HG03139 (cell line): ENCODE data around the gene MAGI2.
"Not testable (repeated sequence)": the region's sequence is repeated elsewhere in the genome, so short reads cannot be mapped to it uniquely, and the experiment has no call there.

Experiments used
- ATAC-seq: cut with Tn5 transposase; IDR thresholded peaks from one replicate; pipeline ENCODE4 v1.9.1; 2021; ENCODE audit not compliant: unreplicated experiment

The MAGI2 gene

GRCh38 chr7:78326189-78326588, 1127.3 kb downstream of the MAGI2 start:
- ATAC-seq, result no peak

- ATAC-seq, result no peak
These were observed 1130.3 kb downstream of the MAGI2 start for GRCh38 chr7:78323118-78323517.

DNA sequence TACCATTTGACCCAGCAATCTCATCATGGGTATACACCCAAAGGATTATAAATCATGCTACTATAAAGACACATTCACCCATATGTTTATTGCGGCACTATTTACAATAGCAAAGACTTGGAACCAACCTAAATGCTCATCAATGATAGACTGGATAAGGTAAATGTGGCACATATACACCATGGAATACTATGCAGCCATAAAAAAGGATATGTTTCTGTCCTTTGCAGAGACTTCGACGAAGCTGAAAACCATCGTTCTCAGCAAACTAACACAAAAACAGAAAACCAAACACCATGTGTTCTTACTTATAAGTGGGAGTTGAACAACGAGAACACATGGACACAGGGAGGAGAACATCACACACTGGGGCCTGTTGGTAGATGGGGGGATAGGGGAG, 1131.2 kb downstream of the MAGI2 start:
- ATAC-seq, result not testable (repeated sequence)

DNA sequence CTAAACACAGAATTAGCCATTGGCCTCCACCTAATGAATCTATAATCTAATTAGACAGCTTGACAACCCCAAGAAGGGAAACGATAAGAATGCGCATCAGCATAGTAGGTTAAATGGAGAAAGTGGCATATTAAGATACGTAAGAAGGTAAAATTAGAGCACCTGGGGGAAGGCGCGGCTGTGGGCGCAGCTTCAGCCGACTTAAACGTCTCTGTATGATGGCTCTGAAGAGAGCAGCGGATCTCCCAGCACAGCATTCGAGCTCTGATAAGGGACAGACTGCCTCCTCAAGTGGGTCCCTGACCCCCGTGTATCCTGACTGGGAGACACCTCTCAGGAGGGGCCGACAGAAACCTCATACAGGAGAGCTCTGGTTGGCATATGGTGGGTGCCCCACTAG, 1136.1 kb downstream of the MAGI2 start:
- no peak for ATAC-seq

DNA sequence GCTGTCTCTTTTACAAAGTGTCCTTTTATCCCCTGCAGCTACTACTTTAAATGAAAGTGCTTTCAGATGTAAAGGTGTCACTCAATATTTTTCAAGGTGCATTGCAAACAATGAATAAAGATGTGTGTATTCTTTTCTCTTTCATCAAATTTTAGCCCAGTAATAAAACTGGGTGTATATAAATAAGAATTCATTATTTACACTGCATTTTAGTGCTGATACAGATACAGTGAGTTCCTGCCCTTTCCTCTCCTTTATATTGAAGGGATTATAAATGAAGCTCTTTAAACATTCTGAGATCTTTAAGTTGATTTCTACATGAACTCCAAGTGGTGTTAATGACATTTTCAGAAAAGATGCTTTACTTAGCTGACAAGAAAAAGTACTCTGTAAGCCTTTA, 1137.4 kb downstream of the MAGI2 start:
- ATAC-seq, result no peak

DNA sequence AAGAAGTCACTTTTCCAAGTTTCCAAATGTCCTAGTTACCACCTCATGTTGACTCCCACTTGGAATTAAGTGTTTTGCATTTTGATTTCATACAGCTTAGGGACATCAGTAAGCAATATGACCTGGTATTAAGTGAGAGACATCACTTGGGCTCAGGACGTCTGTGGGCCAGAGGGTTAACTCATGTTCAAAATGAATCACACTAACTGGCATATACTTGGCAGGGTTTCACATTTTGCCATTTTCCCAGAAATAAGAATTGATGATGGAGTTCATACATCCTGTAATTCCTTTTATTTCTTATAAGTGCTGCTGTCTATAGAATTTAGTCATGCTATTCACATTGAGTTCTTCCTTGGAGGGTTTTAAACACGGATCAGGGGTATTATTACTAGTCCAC, 1138.3 kb downstream of the MAGI2 start:
- no peak for ATAC-seq

DNA sequence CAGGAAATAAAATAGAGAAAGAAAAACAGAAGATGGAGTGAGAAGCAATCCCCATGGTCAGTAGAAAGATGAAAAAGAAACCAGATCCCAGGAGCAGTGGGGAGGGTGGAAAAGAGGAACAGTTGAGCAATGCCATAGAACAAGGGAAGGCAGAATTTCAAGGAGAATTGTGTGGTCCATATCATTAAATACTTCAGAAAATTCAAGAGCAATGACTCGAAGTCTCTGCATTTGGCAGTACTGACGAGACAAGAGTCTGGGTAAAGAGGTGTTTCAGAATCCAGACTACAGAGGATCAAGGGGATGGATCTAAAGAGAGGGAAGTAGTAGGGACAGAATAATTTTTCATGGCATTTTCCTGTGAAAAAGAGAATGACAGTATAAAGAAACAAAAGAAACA, 1142.3 kb downstream of the MAGI2 start:
- no peak for ATAC-seq

DNA sequence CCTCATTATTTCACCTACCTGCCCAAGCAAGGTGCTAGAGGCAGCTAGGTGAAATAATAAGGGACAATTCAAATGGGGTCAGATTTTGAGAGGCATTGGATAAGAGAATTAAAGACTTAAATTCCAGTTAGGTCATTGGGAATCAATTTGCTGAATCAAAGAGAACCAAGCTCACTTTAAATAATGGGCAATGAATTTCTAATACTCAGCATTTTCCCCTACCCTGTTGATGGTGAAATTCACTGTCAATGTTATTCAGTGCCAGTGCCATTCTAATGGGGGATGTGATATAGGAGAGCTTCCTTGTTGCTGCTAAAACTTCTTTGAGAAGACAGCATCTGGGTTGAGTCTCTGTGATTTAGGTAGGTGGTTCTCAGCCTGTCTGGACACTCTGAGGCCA, 1145.6 kb downstream of the MAGI2 start:
- no peak for ATAC-seq

DNA sequence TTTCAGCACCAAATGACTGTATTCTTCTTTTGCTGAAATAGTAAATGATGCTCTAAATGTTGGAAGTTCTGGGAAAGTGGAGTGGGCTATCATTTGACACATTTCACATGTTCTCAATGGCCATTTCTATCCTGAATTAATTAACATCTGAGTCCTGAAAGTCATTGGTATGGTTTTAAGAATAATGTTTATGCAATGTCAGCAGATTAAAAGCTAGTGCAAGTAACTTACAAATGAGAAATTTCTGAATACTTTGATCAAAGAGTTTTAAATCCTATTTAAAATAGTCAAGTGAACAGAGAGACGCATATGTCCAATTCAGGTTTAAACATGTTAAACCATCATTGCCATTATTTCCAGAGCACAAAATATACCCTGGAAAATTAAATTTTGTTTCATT, 1146.8 kb downstream of the MAGI2 start:
- no peak for ATAC-seq

- ATAC-seq, result no peak
These were observed 1152.1 kb downstream of the MAGI2 start for GRCh38 chr7:78301407-78301806.

DNA sequence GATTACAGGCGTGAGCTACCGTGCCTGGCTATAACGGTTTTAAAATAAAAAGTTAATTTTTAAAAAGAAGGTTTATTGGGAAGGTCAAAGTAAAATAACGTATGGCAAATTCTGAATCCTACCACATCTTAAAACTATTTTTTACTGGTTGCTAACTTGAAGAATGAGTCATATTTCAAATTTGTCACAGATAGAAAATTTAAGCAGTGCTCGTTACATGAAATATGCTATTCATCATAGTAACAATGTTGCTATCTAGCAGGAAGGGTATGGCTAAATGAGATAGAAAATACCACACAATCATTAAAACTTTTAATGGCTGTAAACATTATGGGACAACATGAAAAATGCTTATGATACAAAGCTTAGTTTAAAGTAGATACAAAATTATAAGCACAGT, 1154.4 kb downstream of the MAGI2 start:
- ATAC-seq, result no peak

- ATAC-seq, result no peak
These were observed 1156.7 kb downstream of the MAGI2 start for GRCh38 chr7:78296644-78297371.

GRCh38 chr7:78296046-78296597, 1157.3 kb downstream of the MAGI2 start:
- no peak for ATAC-seq

DNA sequence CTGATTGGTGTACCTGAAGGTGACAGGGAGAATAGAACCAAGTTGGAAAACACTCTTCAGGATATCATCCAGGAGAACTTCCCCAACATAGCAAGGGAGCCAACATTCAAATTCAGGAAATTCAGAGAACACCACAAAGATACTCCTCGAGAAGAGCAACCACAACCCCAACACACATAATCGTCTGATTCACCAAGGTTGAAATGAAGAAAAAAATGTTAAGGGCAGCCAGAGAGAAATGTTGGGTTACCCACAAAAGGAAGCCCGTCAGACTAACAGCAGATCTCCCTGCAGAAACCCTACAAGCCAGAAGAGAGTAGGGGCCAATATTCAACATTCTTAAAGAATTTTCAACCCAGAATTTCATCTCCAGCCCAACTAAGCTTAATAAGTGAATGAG, 1164.0 kb downstream of the MAGI2 start:
- not testable (repeated sequence) for ATAC-seq

DNA sequence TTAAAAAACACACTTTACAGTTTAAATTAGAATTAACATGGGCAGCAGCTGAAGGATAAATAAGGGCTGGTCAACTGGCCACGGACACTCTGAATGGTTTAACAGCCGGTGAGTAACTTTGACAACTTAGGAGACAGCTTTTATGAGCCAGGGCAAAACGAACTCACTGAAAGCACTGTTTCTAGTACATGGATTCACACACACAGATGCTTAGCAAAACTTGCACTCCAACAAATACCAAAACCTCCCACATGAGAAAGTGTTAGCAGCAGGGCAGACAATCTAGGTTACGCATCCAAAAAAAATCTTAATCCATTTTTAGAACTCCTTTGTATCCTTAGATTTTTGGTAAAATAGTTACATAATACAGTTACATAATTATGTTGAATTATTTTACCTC, 1168.5 kb downstream of the MAGI2 start:
- ATAC-seq, result no peak

- no peak for ATAC-seq
These were observed 1173.2 kb downstream of the MAGI2 start for GRCh38 chr7:78280276-78280675.

DNA sequence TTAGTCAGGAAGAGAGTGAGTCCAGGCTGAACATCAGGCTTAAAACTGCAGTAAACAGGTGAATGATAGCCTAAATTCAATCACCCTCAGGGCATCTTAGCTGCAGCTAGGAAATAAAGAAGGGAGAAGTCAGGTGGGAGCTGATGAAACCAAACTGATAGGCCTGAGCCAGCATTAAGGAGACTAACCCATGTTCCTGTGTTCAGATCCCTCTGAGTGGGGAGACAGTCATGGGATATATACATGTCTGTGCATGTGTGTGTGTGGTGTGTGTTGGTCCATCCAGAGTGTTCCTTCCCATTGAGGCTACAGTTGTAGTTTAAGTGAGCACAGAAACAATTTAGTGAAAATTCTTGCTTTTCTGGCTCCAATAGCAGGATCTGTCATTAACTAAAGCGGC, 1174.0 kb downstream of the MAGI2 start:
- ATAC-seq, result no peak

DNA sequence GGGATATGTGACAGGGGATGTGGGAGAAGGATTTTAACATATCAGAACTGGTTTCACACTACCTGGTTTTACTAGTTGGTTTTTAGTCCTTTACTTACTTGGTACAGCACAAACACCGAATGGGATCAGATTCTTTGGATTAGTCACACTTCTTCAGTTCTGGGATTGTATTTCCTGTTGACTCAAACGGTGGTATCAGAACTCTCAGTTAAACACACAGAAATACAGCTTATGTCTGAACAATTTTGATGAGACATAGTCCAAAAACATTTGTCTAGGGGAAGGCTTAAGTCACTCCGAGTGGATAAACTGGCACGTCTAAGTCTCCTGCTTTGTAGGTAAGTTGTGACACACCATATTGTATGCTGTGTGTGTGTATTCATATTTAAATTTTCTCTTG, 1174.4 kb downstream of the MAGI2 start:
- ATAC-seq, result no peak

GRCh38 chr7:78267141-78267540, 1186.3 kb downstream of the MAGI2 start:
- no peak for ATAC-seq

GRCh38 chr7:78265486-78265885, 1188.0 kb downstream of the MAGI2 start:
- no peak for ATAC-seq

DNA sequence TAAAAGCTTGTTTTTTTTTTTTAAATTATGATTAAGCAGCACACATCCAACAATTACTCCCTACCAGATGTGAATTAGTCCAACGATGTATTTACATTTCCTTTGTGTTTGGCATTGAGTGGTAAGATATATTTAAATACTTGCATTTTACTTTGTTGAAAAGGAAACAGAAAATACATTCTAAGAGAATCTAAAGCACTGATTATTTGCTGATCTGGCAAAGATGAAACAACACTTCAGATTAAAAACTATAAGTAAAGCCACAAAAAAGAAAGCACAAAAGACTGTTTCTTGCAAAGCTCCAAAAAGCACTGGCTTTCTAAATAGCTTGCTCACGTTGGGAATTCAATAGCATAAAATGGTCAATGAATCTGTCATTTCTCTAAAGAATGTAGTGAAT, 1188.4 kb downstream of the MAGI2 start:
- no peak for ATAC-seq

DNA sequence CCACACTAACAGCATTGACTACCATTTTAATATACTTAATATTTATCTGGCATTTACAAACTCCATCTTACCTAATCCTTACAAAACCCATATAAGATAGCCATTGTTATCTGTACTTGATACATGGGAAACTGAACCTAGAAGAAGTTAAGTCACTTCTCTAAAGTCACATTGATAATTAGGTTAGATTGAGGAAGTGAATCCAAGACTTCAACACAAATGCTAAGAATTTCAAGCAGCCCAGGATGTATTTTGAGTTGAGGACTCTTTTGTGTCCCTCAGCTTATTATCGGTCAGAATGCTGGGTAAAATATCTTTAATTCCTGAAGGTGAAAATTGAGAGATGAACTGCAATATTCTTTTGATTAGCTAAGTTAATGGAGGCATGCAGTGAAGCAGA, 1189.4 kb downstream of the MAGI2 start:
- no peak for ATAC-seq

DNA sequence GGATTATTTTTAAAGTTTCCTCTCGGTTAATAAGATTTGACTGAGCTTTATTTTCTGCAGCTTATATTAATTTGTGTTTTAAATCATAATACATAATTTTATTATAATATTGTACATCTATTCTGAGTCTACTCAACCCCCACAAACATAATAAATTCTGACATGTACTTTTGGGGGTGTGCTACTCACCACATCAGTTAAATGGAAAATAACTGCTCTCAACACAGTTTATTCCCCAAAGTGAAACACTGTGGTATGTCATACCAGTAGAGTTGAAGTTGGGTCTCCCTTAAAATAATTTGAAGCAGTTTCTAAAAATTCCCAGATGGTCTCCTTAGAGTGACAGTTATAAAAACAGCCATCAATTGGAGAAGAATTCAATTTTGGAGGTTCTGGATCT, 1191.7 kb downstream of the MAGI2 start:
- no peak for ATAC-seq
